HG03045 (cell line): ENCODE data around the gene RSPO1.
A peak's percentile ranks its signal among the peaks of the same experiment; 100 is the strongest.
"Not testable (repeated sequence)": the region's sequence is repeated elsewhere in the genome, so short reads cannot be mapped to it uniquely, and the experiment has no call there.

ENCODE experiments used
- ATAC-seq: cut with Tn5 transposase; IDR thresholded peaks from one replicate; pipeline ENCODE4 v1.9.1; 2021; ENCODE audit warnings: mild to moderate bottlenecking, moderate library complexity; ENCODE audit not compliant: unreplicated experiment

Gene RSPO1, protein sequence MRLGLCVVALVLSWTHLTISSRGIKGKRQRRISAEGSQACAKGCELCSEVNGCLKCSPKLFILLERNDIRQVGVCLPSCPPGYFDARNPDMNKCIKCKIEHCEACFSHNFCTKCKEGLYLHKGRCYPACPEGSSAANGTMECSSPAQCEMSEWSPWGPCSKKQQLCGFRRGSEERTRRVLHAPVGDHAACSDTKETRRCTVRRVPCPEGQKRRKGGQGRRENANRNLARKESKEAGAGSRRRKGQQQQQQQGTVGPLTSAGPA

DNA sequence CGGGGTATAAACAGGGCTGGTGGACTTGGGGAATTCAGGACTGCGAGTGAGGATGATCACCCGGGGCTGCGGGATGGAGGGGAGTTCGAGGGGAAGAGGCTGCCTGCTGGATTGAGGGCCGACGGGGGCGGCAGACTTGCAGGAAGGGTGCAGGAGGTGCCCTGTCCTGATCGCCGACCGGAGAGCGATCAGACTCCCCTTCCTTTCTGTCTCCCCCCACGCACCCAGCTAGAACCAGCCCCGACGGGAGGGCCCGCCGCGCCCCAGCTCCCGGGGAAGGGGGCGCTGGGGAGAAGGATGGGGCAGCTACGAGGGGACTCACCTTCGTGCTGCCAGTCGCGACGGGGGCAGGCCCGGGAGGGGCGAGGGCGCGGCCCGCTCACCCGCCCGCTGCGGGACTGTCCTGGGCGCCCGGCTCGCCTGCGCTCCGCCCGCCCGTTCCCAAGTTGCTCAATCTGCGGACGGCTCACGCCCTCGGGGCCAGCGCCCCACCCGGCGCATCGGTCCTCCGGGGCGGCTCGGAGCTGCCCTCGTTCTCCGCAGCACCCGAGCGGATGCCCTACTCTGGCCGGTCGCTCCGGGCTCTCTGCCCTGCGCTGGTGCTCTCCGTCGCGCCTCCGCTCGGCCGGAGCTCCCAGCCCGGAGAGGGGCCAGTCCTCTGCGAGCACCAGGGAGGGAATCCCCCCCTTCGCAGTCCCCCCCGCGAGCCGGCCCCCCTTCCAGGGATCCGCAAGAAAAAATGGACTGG is at the start of gene RSPO1:
TSS of gene RSPO1 (minus strand) at position 649 of the 748 bp plus-strand sequence. CDS start 5,231 bp downstream, outside the sequence.
- no peak for ATAC-seq

DNA sequence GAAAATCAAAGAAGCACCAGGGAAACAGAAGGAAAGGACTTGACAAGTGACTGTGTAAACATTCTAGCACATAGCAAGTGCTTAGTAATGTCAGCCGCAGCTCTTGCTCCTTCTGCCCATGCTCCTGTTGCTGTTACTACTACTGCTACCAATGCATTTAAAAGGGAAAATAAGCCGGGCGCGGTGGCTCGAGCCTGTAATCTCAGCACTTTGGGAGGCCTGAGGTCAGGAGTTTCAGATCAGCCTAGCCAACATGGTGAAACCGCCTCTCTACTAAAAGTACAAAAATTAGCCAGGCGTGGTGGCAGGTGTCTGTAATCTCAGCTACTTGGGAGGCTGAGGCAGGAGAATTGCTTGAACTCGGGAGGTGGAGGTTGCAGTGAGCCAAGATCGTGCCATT is 49.5 kb upstream of the RSPO1 start:
- ATAC-seq = not testable (repeated sequence)

DNA sequence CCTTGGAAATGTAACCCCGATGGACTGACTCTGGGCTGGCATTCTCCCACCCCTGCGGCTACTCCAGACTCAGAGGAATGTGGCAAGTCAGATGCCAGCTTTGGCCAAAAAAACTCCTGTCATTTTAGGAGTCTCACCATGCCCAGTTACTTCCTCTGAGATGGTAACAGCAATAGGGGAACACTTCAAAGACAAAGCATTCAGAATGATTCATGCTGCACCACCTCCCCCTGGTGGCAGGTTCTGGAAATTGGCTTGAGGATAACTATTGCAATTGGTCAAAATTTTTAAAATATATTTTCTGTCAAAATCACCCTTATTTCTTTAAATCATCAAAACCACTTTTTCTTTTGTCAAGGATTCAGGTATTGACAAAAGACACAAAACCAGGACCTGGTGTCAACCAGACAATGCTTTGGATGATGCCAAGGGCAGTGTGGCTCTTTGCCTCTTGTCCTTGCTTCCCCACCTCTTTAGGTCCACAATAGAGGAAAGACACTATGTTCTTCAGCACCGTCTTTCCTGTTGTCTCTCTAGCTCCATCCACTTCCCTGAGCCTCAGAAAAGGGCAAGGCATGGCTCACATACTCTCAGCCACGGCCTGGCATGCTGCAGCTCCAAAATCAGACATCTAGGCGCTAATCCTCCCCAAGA is 47.8 kb upstream of the RSPO1 start:
- ATAC-seq = no peak

DNA sequence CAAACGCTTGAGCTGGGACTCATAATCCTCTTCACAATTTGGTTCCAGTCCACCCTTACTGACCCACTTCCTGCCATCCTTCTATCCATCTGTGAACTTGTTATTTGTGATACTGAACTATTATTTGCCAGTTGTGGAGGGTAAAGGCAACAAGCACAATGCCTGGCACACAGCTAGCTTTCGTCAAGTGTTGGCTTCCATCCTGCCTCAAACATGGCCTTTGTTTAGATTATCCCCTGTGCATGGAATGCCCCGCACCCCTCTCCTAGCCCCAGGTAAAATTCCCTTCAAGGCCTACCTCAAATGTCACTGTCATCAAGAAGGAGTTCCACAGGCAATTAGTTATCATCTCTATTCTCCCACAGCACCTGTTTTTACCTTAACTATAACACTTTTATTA is 46.2 kb upstream of the RSPO1 start:
- ATAC-seq = no peak

DNA sequence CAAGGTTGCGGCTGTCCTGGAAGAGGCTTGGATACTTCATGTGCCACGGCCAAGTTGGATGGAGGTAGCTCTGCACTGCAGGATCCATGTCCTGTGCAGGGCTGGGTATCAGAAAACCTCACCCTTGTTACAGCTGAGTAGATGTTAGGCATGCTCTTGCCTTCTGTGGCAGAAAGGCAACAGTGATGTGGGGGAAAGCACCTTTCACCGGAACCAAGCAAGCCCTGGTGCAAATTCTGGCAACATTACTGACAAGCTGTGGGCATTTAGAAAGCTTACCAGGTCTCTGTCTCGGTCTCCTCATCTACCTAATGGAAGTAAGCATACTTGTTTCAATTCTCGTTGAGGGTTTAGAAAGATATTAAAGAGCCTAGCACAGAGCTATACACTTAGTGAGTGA is 43.1 kb upstream of the RSPO1 start:
- no peak for ATAC-seq

DNA sequence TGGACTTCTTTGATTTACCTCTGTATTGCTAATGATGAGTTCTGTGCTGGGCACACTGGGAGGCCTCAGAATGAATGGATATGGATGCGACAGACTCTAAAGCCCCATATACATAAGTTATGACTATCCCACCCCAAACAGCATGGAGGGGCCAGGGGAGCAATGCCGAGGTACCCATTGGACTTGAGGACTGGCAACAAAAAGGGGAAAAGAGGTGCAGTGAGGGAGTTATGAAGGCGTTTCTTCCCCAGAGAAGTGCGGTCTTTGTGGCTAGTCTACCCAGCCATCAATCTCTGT is 42.4 kb upstream of the RSPO1 start:
- no peak for ATAC-seq

DNA sequence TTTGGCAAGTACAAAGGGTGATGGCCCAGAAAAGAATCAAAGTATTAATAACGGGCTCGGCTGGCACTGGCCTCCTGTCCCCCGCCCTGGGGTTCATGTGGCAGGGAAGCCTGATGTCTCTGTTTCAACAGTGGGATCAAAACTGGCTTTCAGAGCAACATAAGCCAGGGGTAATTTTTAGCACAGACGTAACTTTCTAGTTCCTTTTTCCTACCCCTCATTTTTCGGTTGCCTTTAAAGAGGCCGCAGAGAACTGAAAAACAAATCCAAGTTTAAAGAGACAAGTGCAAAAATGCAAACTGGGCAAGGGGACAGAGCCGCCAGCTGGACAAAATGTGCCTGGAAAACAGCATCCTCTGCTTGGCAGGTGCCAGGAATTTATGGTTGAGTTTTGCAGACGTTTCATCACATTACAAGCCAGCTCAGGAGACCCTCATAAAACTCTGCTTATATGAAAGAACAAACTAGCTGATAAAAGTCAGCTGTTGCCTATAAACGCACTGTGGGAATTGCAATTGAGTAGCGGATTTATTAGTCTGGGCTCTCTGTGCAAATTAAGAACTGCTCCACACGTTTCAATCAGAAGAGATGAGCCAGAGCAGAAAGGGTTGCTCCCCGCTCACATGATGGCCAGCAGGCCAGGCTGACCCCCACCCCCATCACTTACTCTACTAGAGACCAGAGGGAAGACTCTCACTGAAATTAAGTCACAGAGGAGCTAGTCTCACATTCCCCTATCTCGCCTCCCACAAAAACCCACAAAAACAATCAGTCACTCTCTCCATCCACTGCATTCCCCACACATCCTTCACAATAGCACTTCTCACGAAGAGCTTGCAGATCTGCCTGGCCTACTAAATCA is 41.8 kb upstream of the RSPO1 start:
- ATAC-seq = peak; percentile 55

DNA sequence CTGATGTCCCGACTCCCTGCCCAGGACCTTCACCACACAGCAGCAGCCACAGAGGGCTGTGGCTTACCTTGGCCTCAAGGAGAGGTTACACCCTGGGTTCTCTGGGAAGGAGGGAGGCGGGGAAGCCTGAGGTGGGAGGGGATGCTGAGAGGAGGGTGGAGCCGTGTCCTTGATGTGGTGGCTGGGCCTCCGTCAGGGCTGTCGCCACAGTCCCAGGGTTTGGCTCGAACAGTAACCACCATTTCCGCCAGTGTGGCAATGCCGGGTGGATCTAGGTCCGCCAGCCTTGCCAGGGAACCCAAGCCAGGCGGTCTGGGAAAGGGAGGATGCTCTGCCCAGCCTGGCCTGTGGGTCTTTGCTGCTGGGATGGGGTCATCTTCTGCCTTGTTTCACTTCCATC is 39.2 kb upstream of the RSPO1 start:
- ATAC-seq = no peak

DNA sequence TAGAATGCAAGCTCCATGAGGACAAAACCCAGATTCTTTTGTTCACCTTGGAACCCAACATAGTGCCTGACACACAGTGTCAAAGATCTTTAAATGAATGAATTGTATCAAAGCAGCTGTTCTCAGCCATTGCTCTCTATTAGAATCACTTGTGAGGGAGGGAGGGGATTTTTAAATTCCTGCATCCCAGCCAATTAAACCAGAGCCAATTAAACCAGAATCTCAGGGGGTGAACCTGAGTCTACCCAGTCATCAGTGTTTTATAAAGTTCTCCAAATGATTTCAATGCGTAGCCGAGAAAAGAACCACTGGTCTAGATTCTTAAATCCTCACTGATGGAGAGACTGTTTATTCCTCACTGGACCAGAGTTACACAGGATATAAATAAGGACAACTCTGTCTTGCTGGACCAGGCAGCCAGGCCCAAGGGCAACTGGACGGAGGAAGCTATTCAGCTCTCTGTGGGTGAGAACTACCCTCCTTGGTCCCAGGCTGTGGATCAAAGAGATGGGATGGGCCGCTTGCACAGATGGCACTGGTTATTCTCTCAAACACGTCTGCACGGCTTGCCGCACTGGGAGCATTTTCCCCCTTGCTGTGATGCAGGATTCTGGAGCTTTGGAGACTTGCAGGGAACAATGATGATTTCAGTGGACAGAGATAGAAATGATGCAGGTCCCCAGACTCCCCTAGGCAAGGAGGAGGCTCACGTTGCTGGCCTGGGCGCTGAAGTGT is 37.6 kb upstream of the RSPO1 start:
- no peak for ATAC-seq

DNA sequence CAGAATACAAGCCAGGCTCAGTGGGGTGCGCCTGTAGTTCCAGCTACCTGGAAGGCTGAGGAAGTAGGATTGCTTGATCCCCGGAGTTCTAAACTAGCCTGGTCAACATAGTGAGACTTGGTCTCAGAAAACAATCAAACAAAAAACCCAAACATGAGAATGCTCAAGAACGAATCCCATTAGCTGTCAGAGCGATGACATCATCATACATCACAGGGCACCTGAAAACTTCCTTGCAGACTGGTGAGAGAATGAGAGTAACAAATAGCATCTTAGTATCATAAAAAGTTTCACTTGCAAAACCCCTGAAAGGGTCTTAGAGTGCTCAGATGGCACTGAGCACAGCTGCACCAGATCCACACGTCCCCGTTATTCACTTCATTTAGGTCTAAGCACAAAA is 36.6 kb upstream of the RSPO1 start:
- no peak for ATAC-seq

DNA sequence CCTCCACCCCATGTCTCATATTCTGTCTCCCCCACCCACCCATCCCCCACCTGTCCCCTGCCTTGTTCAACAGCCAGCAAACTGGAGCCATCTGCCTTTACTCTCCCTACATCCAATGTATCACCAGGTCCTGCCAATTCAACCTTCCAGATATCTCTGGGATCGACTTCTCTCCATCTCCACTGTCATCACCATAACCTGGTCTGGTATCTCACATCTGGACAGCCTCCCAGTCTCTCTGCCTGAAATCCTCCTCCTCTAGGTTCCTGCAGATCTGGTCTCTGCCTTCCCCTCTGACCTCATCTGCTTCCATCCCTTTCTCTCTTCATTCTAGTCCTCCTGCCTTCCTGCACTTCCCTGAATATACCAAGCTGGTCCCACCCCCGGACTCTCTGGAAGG is 35.4 kb upstream of the RSPO1 start:
- ATAC-seq = no peak

DNA sequence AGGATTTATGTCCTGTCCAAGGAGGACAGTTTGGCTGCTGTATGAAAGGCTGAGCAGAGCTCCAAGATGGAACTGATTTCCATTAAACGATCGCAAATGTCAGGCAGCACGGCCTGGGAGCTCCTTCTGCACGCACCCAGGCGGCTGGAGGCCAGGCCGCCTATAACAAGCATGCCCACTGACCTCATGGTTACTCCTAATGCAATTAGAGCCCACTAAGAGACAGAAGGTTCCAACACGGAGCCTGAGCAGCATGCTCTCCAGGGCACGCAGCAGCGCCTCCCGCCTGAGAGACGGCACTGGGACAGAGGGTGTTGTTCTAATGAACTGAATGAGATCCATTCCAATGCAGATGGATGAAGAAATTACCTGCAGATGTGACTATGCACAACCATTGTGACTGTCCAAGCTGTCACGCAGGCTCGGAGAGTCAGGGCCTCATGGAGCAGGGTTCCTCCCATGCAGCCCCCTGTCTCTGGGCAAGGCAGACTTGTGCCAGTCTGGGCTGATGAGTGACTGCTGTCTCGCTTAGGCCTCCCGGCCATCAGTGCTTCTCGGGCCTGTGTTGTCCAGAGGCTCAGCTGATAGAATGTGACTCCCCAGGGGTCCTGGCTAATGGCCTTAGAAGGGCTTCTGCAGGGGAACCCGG is 32.5 kb upstream of the RSPO1 start:
- ATAC-seq = no peak

DNA sequence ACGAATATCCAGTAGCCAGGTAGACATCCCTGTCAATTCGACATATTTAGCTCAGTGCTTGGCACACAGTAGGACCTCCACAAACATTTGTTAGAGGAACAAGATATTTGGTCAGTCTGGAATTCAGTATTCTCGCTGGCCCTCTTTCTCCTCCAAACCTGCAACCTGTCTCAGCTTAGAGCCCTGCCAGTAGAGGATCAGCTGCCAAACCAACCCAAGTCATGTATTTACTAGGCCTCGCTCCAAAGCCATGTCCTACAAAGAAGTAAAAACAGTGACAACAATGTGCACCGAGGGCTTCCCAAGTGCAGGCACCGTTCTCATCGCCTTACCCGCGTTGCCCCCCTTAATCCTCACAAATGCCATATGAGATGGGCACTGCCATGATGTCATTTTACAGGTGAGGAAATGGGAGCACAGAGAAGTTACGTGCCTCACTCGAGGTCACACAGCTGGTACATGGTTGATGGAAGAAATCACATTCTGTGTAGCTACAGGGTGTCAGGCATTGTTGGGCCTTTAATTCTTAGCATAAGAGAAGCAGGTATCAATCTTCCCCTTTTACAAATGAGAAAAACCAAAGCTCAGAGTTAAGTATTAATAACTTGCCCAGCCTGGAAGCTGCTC is 31.7 kb upstream of the RSPO1 start:
- no peak for ATAC-seq

DNA sequence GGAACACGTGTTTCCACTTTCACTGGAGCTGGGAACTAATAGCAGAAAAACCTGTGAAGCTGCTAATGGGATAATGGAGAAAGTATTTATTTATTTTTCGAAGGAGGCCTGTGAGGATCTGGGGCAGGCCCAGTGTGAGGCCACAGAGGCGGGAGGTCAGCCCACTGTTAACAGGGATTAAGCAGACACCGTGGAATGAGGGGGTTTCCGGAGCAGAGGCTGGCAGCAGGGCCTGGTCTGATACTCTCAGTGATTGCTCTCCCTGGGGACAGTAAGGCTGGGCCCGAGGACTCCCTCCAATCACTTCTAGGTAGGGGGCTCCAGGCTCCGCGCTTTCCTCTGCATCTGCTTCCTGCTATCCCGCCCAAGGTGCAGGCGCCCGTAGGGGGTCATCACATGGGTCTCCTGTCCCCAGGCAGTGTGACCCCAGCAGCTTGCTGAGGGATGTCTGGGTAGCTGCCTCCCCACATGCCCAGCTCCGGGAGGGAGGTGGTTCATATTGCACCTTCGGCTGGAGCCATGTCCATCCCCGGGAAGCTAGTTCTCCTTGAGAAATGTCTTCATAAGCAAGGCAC is 28.8 kb upstream of the RSPO1 start:
- ATAC-seq = no peak

DNA sequence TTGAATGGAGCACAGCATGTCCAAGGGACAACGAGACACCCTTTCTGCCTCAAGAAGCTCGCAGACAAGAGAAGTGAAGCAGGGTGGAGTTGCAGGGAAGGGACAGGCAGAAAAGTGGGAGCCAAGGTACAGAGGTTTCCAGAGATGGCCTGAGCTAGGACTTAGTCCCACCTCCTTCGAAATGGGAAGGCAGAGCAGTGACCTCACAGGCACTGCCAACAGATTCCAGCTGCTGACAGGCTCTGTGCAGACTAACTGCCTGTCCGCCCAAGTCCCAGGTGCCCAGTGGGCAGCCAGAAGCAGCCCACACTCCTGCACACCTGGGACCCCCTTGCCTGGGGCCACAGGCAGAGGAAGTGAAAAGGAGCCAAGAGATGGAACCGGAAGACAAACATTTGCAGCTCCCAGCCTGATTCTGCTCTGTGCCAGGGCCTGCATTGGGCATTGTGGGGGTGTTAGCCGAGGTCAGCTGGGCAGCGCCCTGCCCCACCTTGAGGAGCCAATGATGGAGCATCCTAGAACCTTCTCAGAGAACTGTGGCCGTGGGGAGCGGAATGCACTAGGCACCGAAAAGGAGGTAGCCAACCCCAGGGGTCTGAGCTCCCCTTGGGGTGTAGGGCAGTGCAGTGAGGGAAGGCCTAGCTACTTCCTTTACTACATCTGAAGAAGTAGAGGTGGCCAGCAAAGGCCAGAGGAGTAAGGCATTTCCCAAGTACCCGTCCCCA is 27.5 kb upstream of the RSPO1 start:
- ATAC-seq = no peak

DNA sequence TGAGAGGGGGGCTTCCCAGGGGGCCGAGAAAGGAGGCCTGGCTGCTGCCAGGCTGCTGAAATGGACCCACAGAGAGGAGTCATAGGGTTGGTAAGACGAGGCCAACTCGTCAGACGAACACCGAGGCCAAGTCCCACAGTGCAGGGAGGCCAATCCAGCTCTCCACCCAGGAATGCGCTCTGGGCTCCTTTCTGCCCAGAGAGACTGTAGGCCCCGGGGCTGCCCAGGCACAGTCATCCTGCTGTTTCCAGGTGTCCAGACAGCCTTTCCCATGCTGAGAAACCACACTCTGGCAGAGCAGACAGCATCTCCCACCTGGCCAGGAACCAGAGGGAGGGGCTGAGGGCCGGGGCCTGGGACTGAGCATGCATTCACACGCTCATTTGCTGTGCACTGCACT is 26.7 kb upstream of the RSPO1 start:
- no peak for ATAC-seq

DNA sequence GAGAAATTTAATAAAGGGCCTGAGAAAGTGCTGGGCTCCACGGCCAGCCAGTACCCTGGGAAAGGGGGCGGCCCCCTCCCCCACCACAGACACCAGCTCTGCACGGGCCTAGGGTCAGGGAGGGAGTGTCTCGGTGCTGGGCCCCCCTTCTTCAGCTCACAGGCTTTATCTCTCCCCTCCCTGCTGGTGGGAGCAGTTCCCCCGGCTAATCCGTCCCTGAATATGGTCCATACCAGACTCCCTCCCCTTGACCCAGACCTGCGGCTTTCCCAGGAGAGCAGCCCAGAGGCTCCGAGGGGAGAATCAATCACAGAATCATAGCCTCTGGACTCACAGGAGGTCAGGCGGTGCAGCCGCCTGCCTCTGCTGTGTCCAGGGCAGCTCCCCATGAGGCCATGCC is 26.0 kb upstream of the RSPO1 start:
- ATAC-seq = no peak

DNA sequence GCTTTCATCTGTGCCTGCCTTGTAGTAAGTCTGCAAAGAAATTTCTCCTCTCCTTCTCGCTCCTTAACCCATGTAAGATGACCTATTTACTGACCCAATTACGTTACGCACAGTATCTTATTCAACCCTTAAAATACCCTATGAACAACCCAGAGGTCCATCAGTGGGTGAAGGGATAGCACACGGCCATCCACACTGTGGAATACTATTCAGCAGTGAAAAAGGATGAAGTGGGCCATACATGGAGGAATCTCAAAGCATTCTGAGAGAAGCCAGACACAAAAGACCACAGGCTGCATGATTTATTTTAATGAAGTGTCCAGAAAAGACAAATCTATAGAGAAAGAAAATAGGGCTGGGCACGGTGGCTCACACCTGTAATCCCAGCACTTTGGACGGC is 23.8 kb upstream of the RSPO1 start:
- ATAC-seq = no peak
